Measurements from ENCODE around the gene CENPO.
A peak's percentile ranks its signal among the peaks of the same experiment; 100 is the strongest.

Gene CENPO

GRCh38 chr2:24787532-24787931, 5.7 kb upstream of the CENPO start:
- H3K27me3 ChIP-seq (ENCODE audit: low read depth, low read length), result no peaks in the 10 kb centered on the region
- H3K36me3 ChIP-seq (replicated peaks; ENCODE audit: low read depth, low read length), result peaks cover 9% of the 10 kb centered on the region
- no peak overlapping the region for H3K4me2 ChIP-seq (ENCODE audit: low read length)
- H3K9me3 ChIP-seq (ENCODE audit: insufficient read depth, low read length), result peaks cover 5% of the 10 kb centered on the region; the same call in 1 of the 2 replicates
- peaks cover 35% of the 10 kb centered on the region for H3K4me1 ChIP-seq (ENCODE audit: low read length)
- TF ChIP-seq CTCF (IDR thresholded peaks at IDR 0.05; ENCODE audit: low read depth, low read length), result no peak
- TF ChIP-seq EZH2phosphoT487 (IDR thresholded peaks at IDR 0.05; ENCODE audit: low read depth), result no peak
- peaks cover 6% of the 10 kb centered on the region; the same call in 1 of the 2 replicates for H3K79me2 ChIP-seq (ENCODE audit: low read length)
- no peak overlapping the region for H3K9ac ChIP-seq (ENCODE audit: low read length)
- no peak overlapping the region for H2AFZ ChIP-seq (ENCODE audit: low read depth, low read length)
- H3K27ac ChIP-seq (ENCODE audit: low read length), result no peak overlapping the region
- H4K20me1 ChIP-seq (ENCODE audit: insufficient read depth, low read length), result no peaks in the 10 kb centered on the region
- no peak overlapping the region for H3K4me3 ChIP-seq (ENCODE audit: low read length)

GRCh38 chr2:24788816-24789215, 4.4 kb upstream of the CENPO start:
- H4K20me1 ChIP-seq (ENCODE audit: insufficient read depth, low read length), result no peaks in the 10 kb centered on the region
- TF ChIP-seq CTCF (IDR thresholded peaks at IDR 0.05; ENCODE audit: low read depth, low read length) (no peak), EZH2phosphoT487 (IDR thresholded peaks at IDR 0.05; ENCODE audit: low read depth) (no peak)
- H3K4me2 ChIP-seq (ENCODE audit: low read length), result no peak overlapping the region
- no peak overlapping the region for H2AFZ ChIP-seq (ENCODE audit: low read depth, low read length)
- no peak overlapping the region for H3K9ac ChIP-seq (ENCODE audit: low read length)
- no peak overlapping the region for H3K4me3 ChIP-seq (ENCODE audit: low read length)
- no peaks in the 10 kb centered on the region for H3K27me3 ChIP-seq (ENCODE audit: low read depth, low read length)
- H3K4me1 ChIP-seq (ENCODE audit: low read length), result peaks cover 35% of the 10 kb centered on the region
- peaks cover 13% of the 10 kb centered on the region for H3K79me2 ChIP-seq (ENCODE audit: low read length)
- no peak overlapping the region for H3K27ac ChIP-seq (ENCODE audit: low read length)
- H3K9me3 ChIP-seq (ENCODE audit: insufficient read depth, low read length), result peaks cover 5% of the 10 kb centered on the region; the same call in 1 of the 2 replicates
- peaks cover 9% of the 10 kb centered on the region for H3K36me3 ChIP-seq (replicated peaks; ENCODE audit: low read depth, low read length)

GRCh38 chr2:24791452-24791851, 1.8 kb upstream of the CENPO start:
- Histone ChIP-seq H3K27ac (ENCODE audit: low read length) (no peak overlapping the region), H3K4me2 (ENCODE audit: low read length) (peak overlapping the region; percentile 84), H3K4me1 (ENCODE audit: low read length) (peaks cover 30% of the 10 kb centered on the region), H4K20me1 (ENCODE audit: insufficient read depth, low read length) (no peaks in the 10 kb centered on the region), H3K27me3 (ENCODE audit: low read depth, low read length) (no peaks in the 10 kb centered on the region), H3K36me3 (replicated peaks; ENCODE audit: low read depth, low read length) (peaks cover 13% of the 10 kb centered on the region), H2AFZ (ENCODE audit: low read depth, low read length) (no peak overlapping the region), H3K9ac (ENCODE audit: low read length) (peak overlapping the region; percentile 93), H3K9me3 (ENCODE audit: insufficient read depth, low read length) (no peaks in the 10 kb centered on the region), H3K79me2 (ENCODE audit: low read length) (peaks cover 40% of the 10 kb centered on the region), H3K4me3 (ENCODE audit: low read length) (peak overlapping the region; percentile 91)
- TF ChIP-seq CTCF (IDR thresholded peaks at IDR 0.05; ENCODE audit: low read depth, low read length) (no peak), EZH2phosphoT487 (IDR thresholded peaks at IDR 0.05; ENCODE audit: low read depth) (no peak)

- no peaks in the 10 kb centered on the region for H3K9me3 ChIP-seq (ENCODE audit: insufficient read depth, low read length)
- TF ChIP-seq CTCF (IDR thresholded peaks at IDR 0.05; ENCODE audit: low read depth, low read length) (no peak), EZH2phosphoT487 (IDR thresholded peaks at IDR 0.05; ENCODE audit: low read depth) (no peak)
- peak overlapping the region; percentile 84 for H3K4me2 ChIP-seq (ENCODE audit: low read length)
- H3K79me2 ChIP-seq (ENCODE audit: low read length), result peaks cover 50% of the 10 kb centered on the region
- peaks cover 23% of the 10 kb centered on the region for H3K36me3 ChIP-seq (replicated peaks; ENCODE audit: low read depth, low read length)
- H4K20me1 ChIP-seq (ENCODE audit: insufficient read depth, low read length), result 0 out of 2 replicates have a peak, but pooled peaks cover 3% of the 10 kb centered on the region
- H3K27me3 ChIP-seq (ENCODE audit: low read depth, low read length), result no peaks in the 10 kb centered on the region
- peak overlapping the region; percentile 92 for H2AFZ ChIP-seq (ENCODE audit: low read depth, low read length)
- peaks cover 27% of the 10 kb centered on the region for H3K4me1 ChIP-seq (ENCODE audit: low read length)
- peak overlapping the region; percentile 83 for H3K27ac ChIP-seq (ENCODE audit: low read length)
- H3K4me3 ChIP-seq (ENCODE audit: low read length), result peak overlapping the region; percentile 91
- H3K9ac ChIP-seq (ENCODE audit: low read length), result peak overlapping the region; percentile 93
Measured at GRCh38 chr2:24792542-24792873, 717 bp upstream of the CENPO start.

All from OCI-LY3 (cell line).